Mucosa of descending colon (tissue), 3 donors: Measurements from ENCODE around the gene SPTAN1. TPM values are rescaled to one million over a fixed set of nuclear protein-coding genes. Genes with fewer than 3 reads are reported as not detected.
A peak's percentile ranks its signal among the peaks of the same experiment; 100 is the strongest.
"Not testable (repeated sequence)": the region's sequence is repeated elsewhere in the genome, so short reads cannot be mapped to it uniquely, and the experiment has no call there.

Source experiments
- ATAC-seq: fragments of 200-7000 bp; cut with Tn5 transposase; one replicate; pipeline ENCODE4 v1.9.1; 2020; ENCODE audit warnings: mild to moderate bottlenecking, moderate library complexity
- DNase-seq, 3 donors: peaks; one replicate each; pipeline ENCODE4 v3.0.0-alpha.2; 2020
- H3K36me3 ChIP-seq: fragments of 200-600 bp; one replicate; pipeline ENCODE4 v1.8.0; 2021; ENCODE audit warnings: low read depth, mild to moderate bottlenecking
- H3K4me1 ChIP-seq: fragments of 200-600 bp; one replicate; pipeline ENCODE4 v1.8.0; 2021; ENCODE audit warnings: low read depth, mild to moderate bottlenecking
- H3K4me3 ChIP-seq: fragments of 200-600 bp; one replicate; pipeline ENCODE4 v1.8.0; 2021; ENCODE audit warnings: mild to moderate bottlenecking
- H3K9me3 ChIP-seq: fragments of 200-600 bp; one replicate; pipeline ENCODE4 v1.8.0; 2021; ENCODE audit warnings: mild to moderate bottlenecking
- CTCF ChIP-seq: fragments of 200-600 bp; IDR thresholded peaks from one replicate; pipeline ENCODE4 v1.8.0; 2022; ENCODE audit warnings: antibody characterized with exemption, mild to moderate bottlenecking
- intact Hi-C, 2 donors: fragments of 100-400 bp; cut with DNase I in 1 of 2; cut with micrococcal nuclease in 1 of 2; formaldehyde crosslinking; loops; one replicate each; pipeline versions ENCODE4 v1.11.0 to v1.11.1; 2022; cut with DNase I, micrococcal nuclease
- total RNA-seq, 3 donors: library from RNA; stranded (reverse); fragmentation: NEBNext Ultra II Directional in 2 of 3; extraction: Animal tissue kit (Norgen Biotek cat#: 25700) in 2 of 3; gene quantifications; one replicate each; pipeline versions ENCODE4 v1.2.1 to v1.2.4, GENCODE V29; 2021 to 2023
- donor health status: DM: no; HTN: no; CAD: no; lungs with moderate emphysema.
- donor health status: DM: no; HTN: no; CAD: no.
- donor health status: DM: no; HTN: yes; CAD: no.

Gene SPTAN1
- total RNA-seq, 3 donors from 2014 or later = 235 to 322 (median 321) TPM

GRCh38 chr9:128640603-128641002, 88.2 kb downstream of the SPTAN1 start:
- no peaks in the 10 kb centered on the region for H3K9me3 ChIP-seq
- ATAC-seq (no peak), DNase-seq (no peak)
- H3K36me3 ChIP-seq = no peaks in the 10 kb centered on the region
- H3K4me1 ChIP-seq = peaks cover 6% of the 10 kb centered on the region
- TF ChIP-seq CTCF = no peak
- H3K4me3 ChIP-seq = no peak overlapping the region
- intact Hi-C loops = no loop called here

- DNase-seq (no peak), ATAC-seq (no peak)
- intact Hi-C loops = no loop called here
- Histone ChIP-seq H3K9me3 (no peaks in the 10 kb centered on the region), H3K4me1 (no peaks in the 10 kb centered on the region), H3K4me3 (no peak overlapping the region), H3K36me3 (no peaks in the 10 kb centered on the region)
- TF ChIP-seq CTCF = no peak
Measured at GRCh38 chr9:128642675-128643245, 90.4 kb downstream of the SPTAN1 start.

DNA sequence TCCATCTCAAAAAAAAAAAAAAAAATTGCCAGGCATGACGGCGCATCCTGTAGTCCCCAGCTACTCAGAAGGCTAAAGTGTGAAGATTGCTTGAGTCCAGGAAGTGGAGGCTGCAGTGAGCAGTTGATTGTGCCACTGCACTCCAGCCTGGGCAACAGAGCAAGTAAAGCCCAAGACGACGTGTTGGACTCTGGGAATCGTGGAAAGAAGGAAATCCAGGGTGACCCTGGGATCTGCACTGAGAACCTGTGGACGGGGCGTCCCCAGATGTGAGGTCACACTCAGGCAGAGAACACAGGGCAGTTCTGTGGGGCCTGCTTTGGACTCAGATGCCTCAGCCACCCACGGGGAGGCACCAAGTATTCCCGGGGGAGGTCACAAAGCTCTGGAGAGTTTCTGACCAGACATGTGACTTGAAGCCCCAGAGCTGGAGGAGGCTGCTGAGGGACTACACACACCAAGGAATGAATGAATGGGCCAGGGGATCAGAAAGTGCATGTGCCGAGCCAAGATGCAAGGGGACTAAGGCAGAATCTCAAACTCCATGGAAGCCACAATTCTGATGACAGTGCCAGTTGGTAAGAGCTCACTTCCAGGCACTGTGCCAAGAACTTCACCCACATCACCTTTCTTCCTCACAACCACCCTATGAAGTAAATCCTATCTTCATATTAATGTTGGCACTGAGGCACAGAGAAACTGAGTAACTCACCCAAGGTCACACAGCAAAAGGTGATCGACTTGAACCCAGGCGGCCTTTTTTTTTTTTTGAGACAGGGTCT, 91.3 kb downstream of the SPTAN1 start:
- H3K4me3 ChIP-seq = no peak overlapping the region
- intact Hi-C loops = no loop called here
- ATAC-seq = no peak
- no peaks in the 10 kb centered on the region for H3K9me3 ChIP-seq
- H3K36me3 ChIP-seq = no peaks in the 10 kb centered on the region
- TF ChIP-seq CTCF = no peak
- no peak for DNase-seq
- no peaks in the 10 kb centered on the region for H3K4me1 ChIP-seq

- intact Hi-C loops, H3K9me3 ChIP-seq, H3K4me1 ChIP-seq, H3K4me3 ChIP-seq, H3K36me3 ChIP-seq: not testable (repeated sequence)
- peak in 2 of 3 donors; percentile 68 to 72 for DNase-seq
- ATAC-seq = peak; percentile 82
Measured at GRCh38 chr9:128648206-128648605, 95.8 kb downstream of the SPTAN1 start.

- no peak for TF ChIP-seq CTCF
- DNase-seq (no peak), ATAC-seq (no peak)
- no peaks in the 10 kb centered on the region for H3K9me3 ChIP-seq
- intact Hi-C loops = no loop called here
- no peak overlapping the region for H3K4me3 ChIP-seq
- no peaks in the 10 kb centered on the region for H3K4me1 ChIP-seq
- H3K36me3 ChIP-seq = no peaks in the 10 kb centered on the region
Measured at GRCh38 chr9:128651798-128652197, 99.4 kb downstream of the SPTAN1 start.

GRCh38 chr9:128653908-128654307, 101.5 kb downstream of the SPTAN1 start:
- Histone ChIP-seq H3K9me3 (no peaks in the 10 kb centered on the region), H3K36me3 (no peaks in the 10 kb centered on the region), H3K4me1 (no peaks in the 10 kb centered on the region), H3K4me3 (no peak overlapping the region)
- DNase-seq = no peak
- intact Hi-C loops = no loop called here
- no peak for ATAC-seq
- no peak for TF ChIP-seq CTCF
